Testis (tissue), 3 donors: ENCODE results near the gene TMEM138. TPM values are rescaled to one million over a fixed set of nuclear protein-coding genes. Genes with fewer than 3 reads are reported as not detected.

ENCODE experiments used
- DNase-seq: peaks from one replicate; pipeline ENCODE4 v3.0.0-alpha.2; 2019
- H3K27ac ChIP-seq, 2 donors: fragments of 200-600 bp; sonication (generic); one replicate each; pipeline ENCODE4 v1.5.1; 2019
- H3K27me3 ChIP-seq: fragments of 200-600 bp; sonication (generic); one replicate; pipeline ENCODE4 v1.5.1; 2019
- H3K36me3 ChIP-seq: fragments of 200-600 bp; sonication (generic); one replicate; pipeline ENCODE4 v1.5.1; 2017; ENCODE audit warnings: low read depth; ENCODE audit errors: missing control alignments
- H3K4me1 ChIP-seq: fragments of 200-600 bp; sonication (generic); one replicate; pipeline ENCODE4 v1.5.1; 2019
- H3K4me3 ChIP-seq, 2 donors: fragments of 200-600 bp; sonication (generic); one replicate each; pipeline ENCODE4 v1.5.1; 2017 to 2019
- H3K9me3 ChIP-seq: fragments of 200-600 bp; sonication (generic); one replicate; pipeline ENCODE4 v1.5.1; 2017
- POLR2A ChIP-seq: fragments of 450-650 bp; IDR thresholded peaks from one replicate; pipeline ENCODE4 v1.6.1; 2017; ENCODE audit warnings: antibody characterized with exemption, mild to moderate bottlenecking, moderate library complexity
- WGBS, 2 donors: methylation state at CpG; one replicate each; pipeline ENCODE4 v1.1.5; 2018; 5-methylcytosine and 5-hydroxymethylcytosine counted together
- intact Hi-C: fragments of 100-400 bp; cut with DNase I; formaldehyde crosslinking; loops from one replicate; pipeline ENCODE4 v1.15.1; 2023; ENCODE audit warnings: low total_unique reads
- polyA plus RNA-seq: library from polyadenylated mRNA; stranded (reverse); fragments of 350-450 nt; fragmentation: Illumina TruSeq; extraction: RNeasy Lipid Tissue Mini Kit (QIAGEN cat#74804); gene quantifications from one replicate; pipeline ENCODE4 v1.2.3, GENCODE V29; 2014; ENCODE audit warnings: low read depth, low replicate concordance; ENCODE audit not compliant: insufficient read depth
- total RNA-seq, 2 donors: library from RNA; depleted of rRNA; stranded (reverse); fragments of >200 nt; gene quantifications; one replicate each; pipeline ENCODE4 v1.2.3, GENCODE V29; 2016
- TF ChIP-seq, protein P1 (sequence below), 3 experiments: fragments of 450-650 bp in 2 of 3; fragments of 200-600 bp in 1 of 3; sonication (generic) in 1 of 3; IDR thresholded peaks; one replicate each; pipeline ENCODE4 v1.5.1; 2016 to 2019; ENCODE audit warnings: antibody characterized with exemption in 3 of 3, mild to moderate bottlenecking in 2 of 3, moderate library complexity in 1 of 3

TMEM138 gene
- total and polyA plus RNA-seq, 3 donors from 2014 or later, result 41.8 to 61.8 (median 42.1) TPM

DNA sequence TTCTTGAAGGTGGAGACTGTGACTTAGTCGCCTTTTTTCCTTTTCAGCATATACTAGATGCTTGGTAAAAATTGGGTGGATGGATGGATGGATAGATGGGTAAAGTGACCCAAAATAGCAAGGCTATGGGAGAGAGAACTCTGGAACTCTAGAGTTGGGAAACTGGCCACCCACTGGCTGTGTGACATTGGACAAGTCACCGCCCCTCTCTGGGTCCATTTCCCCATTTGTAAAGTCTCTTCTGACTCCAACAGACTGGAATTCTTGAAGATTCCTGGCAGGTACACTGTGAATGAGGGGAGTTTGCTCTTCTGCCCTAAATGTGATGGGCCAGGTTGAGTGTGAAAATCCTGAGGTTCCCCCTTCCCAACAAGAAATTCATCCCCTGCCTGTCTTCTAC, 21.2 kb upstream of the TMEM138 start:
- no peak overlapping the region for H3K27ac ChIP-seq
- H3K4me3 ChIP-seq, result no peak overlapping the region
- H3K9me3 ChIP-seq, result no peaks in the 10 kb centered on the region
- peaks cover 29% of the 10 kb centered on the region for H3K4me1 ChIP-seq
- 96 to 100% methylated on average over 2 of the region's 2 CpGs for WGBS, 2 donors
- no peak for DNase-seq
- intact Hi-C loops, result no loop called here
- no peak for TF ChIP-seq POLR2A
- TF ChIP-seq, protein P1, sequence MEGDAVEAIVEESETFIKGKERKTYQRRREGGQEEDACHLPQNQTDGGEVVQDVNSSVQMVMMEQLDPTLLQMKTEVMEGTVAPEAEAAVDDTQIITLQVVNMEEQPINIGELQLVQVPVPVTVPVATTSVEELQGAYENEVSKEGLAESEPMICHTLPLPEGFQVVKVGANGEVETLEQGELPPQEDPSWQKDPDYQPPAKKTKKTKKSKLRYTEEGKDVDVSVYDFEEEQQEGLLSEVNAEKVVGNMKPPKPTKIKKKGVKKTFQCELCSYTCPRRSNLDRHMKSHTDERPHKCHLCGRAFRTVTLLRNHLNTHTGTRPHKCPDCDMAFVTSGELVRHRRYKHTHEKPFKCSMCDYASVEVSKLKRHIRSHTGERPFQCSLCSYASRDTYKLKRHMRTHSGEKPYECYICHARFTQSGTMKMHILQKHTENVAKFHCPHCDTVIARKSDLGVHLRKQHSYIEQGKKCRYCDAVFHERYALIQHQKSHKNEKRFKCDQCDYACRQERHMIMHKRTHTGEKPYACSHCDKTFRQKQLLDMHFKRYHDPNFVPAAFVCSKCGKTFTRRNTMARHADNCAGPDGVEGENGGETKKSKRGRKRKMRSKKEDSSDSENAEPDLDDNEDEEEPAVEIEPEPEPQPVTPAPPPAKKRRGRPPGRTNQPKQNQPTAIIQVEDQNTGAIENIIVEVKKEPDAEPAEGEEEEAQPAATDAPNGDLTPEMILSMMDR (IDR thresholded peaks at IDR 0.05), result no peak
- no peaks in the 10 kb centered on the region for H3K27me3 ChIP-seq
- H3K36me3 ChIP-seq, result no peaks in the 10 kb centered on the region

DNA sequence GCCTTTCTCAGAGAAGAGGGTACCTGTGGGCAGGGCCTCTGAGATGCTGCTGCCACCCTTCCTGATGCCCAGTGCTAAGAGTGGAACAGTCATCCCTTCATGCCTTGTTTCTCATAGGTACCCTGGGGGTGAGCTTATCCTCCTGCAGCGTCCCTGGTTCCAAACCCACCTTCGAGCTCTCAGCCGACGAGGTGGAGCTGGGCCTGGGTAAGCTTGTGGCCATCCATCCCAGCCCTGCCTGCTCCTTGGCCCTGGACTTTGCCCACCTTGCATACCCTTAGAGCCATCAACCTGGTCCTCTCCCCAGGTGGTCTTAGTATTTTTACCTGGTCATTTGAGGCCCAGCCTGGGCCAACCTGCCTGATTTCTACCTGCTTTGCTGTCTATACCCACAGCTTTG, 20.5 kb upstream of the TMEM138 start:
- intact Hi-C loops, result no loop called here
- no peaks in the 10 kb centered on the region for H3K36me3 ChIP-seq
- WGBS, 2 donors, result 95 to 100% methylated on average over 4 of the region's 4 CpGs

DNA sequence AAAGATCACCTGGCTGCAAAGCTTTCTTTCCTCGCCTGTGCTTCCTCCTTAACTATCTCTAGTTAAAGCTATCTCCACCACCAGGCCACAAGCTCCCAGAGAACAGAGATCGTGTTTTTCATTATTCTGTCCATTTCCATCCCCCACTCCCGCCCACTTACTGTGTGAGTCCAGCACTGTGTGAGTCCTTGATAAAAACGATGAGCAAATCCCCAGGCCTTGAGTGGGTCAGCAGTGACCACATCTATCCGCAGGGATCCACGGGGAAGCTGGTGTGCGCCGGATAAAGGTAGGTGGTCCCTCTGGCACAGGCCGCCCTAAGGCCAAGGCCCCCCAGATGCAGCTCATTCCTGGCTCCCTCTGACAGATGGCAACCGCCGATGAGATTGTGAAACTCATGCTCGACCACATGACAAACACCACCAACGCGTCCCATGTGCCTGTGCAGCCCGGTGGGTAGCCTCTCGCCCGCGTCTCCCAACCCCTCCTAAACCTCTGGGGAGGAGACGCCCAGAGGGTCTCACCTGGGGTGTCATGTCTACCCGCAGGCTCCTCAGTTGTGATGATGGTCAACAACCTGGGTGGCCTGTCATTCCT, 19.9 kb upstream of the TMEM138 start:
- H3K4me3 ChIP-seq, result no peak overlapping the region
- DNase-seq, result no peak
- peaks cover 23% of the 10 kb centered on the region for H3K4me1 ChIP-seq
- 73 to 85% methylated on average over 11 to 20 of the region's 20 CpGs for WGBS, 2 donors
- no peaks in the 10 kb centered on the region for H3K9me3 ChIP-seq
- TF ChIP-seq, protein P1 (IDR thresholded peaks at IDR 0.05), result no peak
- TF ChIP-seq POLR2A, result no peak
- intact Hi-C loops, result no loop called here
- no peaks in the 10 kb centered on the region for H3K36me3 ChIP-seq
- H3K27ac ChIP-seq, result no peak overlapping the region
- no peaks in the 10 kb centered on the region for H3K27me3 ChIP-seq

More for the DNA sequence above, 20.5 kb upstream of the TMEM138 start:
- H3K9me3 ChIP-seq, result no peaks in the 10 kb centered on the region
- H3K4me3 ChIP-seq, result no peak overlapping the region
- H3K4me1 ChIP-seq, result peaks cover 29% of the 10 kb centered on the region
- H3K27me3 ChIP-seq, result no peaks in the 10 kb centered on the region
- H3K27ac ChIP-seq, result no peak overlapping the region
- no peak for TF ChIP-seq POLR2A
- TF ChIP-seq, protein P1 (IDR thresholded peaks at IDR 0.05), result no peak
- no peak for DNase-seq

DNA sequence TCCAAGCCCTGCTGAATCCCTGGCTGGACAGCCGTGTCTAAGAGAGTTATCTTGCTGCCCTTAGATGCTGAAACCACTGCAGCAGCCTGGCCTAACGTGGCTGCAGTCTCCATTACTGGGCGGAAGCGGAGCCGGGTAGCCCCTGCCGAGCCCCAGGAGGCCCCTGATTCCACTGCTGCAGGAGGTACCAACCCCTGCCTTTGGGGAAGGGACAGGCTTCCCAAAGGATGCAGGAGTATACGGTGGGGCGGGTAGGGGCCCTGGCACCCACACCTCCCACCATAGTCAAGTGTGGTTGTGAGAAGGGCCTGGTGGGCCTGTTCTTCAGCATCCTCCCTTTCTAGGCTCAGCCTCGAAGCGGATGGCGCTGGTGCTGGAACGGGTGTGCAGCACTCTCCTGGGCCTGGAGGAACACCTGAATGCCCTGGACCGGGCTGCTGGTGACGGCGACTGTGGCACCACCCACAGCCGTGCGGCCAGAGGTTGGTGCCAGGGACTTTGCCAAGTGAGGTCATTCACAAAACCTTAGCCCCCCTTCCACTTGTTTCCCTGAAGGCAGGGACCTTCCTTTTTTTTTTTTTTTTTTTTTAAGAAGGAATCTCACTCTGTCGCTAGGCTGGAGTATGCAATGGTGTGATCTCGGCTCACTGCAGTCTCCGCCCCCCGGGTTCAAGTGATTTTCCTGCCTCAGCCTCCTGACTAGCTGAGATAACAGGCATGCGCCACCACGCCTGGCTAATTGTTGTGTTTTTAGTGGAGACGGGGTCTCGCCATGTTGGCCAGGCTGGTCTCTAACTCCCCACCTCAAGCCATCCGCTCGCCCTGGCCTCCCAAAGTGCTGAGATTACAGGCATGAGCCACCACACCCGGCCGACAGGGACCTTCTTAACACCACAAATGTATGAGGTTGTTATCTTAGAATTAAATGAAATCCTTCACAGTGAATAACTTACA, 18.1 kb upstream of the TMEM138 start:
- intact Hi-C loops, result no loop called here
- WGBS, 2 donors, result 88 to 93% methylated on average over 25 to 29 of the region's 29 CpGs
- Histone ChIP-seq H3K4me3 (no peak overlapping the region), H3K9me3 (no peaks in the 10 kb centered on the region), H3K27me3 (no peaks in the 10 kb centered on the region), H3K36me3 (no peaks in the 10 kb centered on the region), H3K4me1 (peaks cover 22% of the 10 kb centered on the region), H3K27ac (no peak overlapping the region)
- TF ChIP-seq, protein P1 (IDR thresholded peaks at IDR 0.05), result no peak
- TF ChIP-seq POLR2A, result no peak
- DNase-seq, result no peak
